ENCODE measurements around the gene MKRN2OS.

DNA sequence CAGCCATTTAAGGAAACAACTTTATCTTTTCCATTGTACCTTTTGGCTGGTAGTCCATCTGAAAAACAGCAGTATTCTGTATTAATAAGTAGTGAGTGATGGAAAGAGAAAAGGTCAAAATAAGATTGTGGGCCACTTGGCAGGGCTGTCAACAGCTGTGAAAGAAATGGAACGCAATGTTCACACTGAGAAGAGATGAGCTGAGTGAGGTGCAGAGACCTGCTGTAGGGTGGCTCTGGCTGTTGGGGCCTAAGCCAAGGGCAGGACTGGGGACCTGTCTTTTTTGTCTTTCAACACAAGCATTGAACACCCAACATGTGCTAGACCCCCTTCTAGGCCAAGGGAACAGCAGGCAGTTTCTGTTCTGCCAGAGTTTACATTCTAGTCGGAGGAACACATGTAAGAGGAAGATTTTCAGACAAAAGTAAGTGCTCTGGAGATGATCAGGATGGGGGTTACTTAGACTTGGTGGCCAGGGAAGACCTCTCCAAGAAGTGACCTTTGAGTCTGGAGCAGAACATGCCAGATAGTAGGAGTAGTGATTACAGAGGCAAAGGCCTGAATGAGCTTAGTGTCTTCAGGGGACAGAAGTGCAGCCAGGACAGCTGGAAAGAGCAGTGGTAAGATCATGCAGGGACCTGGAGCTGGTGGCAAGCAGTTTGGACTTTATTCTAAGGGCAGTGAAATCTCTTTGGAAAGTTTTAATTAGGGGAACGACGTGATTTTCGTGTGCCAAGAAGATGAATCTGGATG lies 31.4 kb downstream of the MKRN2OS start:
- TF ChIP-seq, protein P1, sequence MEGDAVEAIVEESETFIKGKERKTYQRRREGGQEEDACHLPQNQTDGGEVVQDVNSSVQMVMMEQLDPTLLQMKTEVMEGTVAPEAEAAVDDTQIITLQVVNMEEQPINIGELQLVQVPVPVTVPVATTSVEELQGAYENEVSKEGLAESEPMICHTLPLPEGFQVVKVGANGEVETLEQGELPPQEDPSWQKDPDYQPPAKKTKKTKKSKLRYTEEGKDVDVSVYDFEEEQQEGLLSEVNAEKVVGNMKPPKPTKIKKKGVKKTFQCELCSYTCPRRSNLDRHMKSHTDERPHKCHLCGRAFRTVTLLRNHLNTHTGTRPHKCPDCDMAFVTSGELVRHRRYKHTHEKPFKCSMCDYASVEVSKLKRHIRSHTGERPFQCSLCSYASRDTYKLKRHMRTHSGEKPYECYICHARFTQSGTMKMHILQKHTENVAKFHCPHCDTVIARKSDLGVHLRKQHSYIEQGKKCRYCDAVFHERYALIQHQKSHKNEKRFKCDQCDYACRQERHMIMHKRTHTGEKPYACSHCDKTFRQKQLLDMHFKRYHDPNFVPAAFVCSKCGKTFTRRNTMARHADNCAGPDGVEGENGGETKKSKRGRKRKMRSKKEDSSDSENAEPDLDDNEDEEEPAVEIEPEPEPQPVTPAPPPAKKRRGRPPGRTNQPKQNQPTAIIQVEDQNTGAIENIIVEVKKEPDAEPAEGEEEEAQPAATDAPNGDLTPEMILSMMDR (IDR thresholded peaks at IDR 0.05; ENCODE audit: borderline replicate concordance, extremely low read depth, low read length, poor library complexity, severe bottlenecking): no peak
- TF ChIP-seq EZH2 (IDR thresholded peaks at IDR 0.05; ENCODE audit: borderline replicate concordance, low read depth, low read length, severe bottlenecking): no peak
